Amniotic epithelial cell (primary cell): ENCODE results near the gene NABP1.

Experiments
- DNase-seq: peaks from one replicate; pipeline ENCODE4 v3.0.0-alpha.2; 2010; ENCODE audit warnings: low read depth

NABP1 gene

GRCh38 chr2:191707542-191707941 lies 29.6 kb downstream of the NABP1 start:
- no peak for DNase-seq

DNA sequence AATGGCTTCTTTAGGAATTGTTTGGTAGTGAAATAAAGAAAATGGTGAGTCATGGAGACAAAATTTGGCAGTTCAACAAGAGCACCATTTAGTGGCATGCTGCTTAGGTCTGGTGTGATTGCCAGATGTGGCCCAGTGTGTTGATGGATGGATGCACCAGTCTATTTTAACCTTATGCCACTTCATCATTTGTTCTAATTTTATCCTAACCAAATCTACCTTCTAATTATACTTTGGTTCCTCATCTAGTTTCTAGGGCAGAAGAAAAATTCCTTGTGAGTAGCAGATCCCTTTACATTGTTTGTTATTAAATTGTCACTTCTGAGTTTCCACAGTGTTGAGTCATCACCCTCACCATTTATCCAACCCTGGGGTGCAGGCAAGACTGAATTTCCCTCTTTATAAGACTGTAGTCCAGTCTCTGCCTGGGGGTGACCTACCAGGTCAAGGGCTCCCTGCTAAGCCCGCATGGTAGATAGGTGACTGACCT lies 32.5 kb downstream of the NABP1 start:
- no peak for DNase-seq

DNA sequence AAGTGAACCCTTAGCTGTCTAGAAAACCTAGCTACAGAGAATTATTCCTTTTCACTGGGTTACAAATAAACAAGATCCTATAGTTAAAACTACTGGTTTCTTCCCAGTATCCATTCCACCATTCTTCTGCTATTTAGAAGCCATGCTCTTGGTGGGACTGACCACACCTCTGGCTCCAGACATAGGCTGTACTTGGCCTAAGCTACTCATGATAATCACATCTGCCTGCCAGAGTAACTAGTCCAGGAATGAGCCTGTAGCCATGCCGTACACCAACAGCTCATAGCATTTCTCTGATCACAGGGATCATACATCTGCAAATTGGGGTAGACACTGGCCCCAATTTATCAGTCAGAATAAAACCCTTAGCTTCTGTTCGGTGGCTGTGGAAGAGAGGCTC lies 33.7 kb downstream of the NABP1 start:
- DNase-seq, result no peak

GRCh38 chr2:191713837-191714236 lies 35.9 kb downstream of the NABP1 start:
- no peak for DNase-seq

- DNase-seq, result no peak
These were observed 37.0 kb downstream of the NABP1 start for GRCh38 chr2:191714925-191715324.

DNA sequence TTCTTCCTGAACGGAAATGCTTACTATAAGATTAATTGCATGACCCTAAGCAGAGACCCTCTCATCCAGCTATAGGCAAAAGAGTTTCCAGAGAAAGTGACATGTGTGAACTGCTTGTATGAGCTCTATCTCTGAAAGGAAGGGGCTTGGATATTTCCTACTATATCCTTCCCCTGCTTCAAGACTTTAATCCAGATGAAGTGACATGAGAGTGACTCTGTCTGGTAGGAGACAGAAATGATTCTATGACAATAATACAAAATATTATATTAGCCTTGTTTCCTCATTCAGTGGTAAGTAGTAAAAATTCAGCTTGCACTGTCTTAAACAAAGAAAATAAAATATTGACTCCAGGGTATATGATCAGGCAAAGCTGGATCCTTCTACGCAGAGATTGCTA lies 37.5 kb downstream of the NABP1 start:
- DNase-seq, result no peak

- DNase-seq, result no peak
These were observed 41.3 kb downstream of the NABP1 start for GRCh38 chr2:191719261-191719660.

DNA sequence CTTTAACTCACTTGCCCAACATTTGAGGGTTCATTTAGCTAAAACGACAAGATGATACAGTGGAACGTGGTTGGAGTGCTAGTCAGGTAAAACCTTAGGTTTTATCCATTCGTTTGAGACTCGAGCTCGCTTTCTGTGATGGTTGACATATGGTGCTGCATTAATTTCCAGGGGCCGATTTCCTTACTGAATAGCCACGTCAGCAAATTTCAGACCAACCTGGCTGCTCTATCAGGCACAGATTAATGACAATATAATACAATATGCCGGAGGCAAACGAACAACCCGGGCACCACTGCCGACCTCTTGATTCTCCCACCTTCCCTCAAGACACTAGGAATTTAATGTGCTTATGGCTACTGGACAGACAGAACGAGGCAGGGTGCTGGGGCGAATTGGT lies 42.0 kb downstream of the NABP1 start:
- no peak for DNase-seq

GRCh38 chr2:191721331-191721730 lies 43.4 kb downstream of the NABP1 start:
- no peak for DNase-seq

DNA sequence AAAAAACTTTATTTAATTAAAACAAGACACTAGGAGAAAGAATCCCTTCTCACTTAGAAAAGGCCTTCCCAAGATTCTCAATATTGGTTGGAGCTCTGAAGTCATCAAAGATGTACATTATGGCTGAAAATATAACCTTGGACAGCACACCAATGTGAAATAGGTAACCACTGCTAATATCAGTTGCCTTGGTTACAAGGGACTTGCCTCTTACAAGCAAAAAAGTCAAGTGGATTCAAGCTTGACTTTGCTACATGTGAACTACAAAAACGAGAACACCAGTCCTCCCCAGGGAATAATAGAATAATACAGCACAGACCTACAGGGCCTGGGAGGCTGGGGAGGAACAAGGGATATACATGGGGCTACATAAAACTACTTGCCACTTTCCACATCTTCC lies 46.1 kb downstream of the NABP1 start:
- DNase-seq, result no peak

DNA sequence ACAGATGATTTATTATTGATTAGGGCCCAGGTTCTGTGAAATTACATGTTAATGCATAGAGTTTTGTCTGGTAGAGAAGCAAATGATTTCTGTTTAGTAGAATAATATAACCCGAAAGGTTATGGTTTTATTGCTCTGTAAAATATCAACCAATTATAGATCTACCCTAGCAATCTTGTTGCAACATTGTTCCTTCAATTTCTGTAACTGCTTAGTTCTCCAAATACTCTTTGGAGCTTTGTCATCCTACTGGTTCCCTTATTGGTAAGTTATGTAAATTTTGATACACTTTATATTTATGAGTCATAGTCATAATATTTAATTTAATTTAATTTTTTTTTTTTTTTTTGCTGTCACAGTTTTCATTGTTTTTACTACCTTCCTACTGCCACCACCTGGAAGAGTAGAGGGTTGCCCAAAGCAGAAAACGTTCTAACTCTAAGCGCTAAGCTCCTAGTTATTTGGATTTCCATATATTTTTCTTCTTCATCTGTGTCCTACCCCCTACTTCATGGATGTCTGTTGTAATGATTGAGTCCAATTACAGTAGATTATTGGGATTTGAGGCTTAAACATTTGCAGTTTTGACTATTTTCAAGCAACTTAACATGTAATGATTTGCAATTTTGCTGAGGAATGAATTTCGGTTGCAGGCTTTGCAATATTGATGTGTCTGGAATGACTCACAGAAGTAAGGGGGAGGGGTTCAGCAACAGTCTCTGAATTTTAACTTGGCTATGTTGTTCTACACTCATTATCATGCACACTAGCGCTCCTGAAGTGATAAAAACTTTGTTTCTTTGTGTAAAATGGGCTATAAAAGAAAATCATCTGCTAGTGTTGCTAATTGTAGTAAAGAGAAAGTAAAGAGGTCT lies 51.1 kb downstream of the NABP1 start:
- DNase-seq, result peak; percentile 18

DNA sequence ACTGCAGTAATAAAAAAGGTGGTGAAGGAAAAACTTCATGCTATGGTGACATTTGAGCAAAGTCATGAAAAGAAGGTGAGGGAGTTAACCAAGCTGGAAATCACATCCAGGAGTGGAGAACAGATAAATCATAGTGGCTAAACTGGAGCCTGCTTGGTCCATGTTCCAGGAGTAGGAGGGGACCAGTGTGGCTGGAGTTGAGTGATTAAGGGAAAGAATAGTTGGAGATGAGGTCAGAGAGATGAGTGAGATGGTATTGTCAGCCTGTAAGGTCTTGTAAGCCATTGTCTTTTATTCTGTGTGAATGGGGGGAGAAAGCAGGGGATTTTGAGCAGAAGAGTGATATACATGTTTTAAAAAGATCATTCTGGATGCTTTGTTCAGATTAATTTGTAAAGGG lies 52.3 kb downstream of the NABP1 start:
- DNase-seq, result no peak
